ENCODE measurements around the gene RPLP1.

The RPLP1 gene

DNA sequence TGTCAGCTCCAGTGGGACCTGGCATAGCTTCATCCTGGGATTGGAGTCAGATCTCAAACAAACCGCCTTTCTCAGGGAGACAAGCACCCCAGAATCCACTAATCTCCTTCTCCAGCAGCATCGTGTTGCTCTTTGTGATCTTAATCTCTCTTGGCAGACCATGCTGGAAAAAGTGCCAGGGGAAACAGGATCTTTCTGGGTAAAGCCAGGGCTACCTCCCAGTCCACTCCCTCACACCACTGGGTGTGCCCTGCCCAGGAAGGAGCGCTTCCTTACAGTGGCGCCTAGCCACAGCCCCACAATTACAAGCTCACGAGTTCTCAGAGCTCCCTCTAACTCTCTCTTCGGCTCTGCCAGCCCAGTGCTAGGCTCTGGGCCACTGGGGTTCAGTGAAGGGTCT lies 32.2 kb downstream of the RPLP1 start:
- Histone ChIP-seq H3K79me2 (no peaks in the 10 kb centered on the region), H3K4me1 (peaks cover 6% of the 10 kb centered on the region), H3K9me3 (ENCODE audit: control insufficient read depth, low read length) (no peaks in the 10 kb centered on the region), H3K27ac (no peak overlapping the region), H3K27me3 (ENCODE audit: control insufficient read depth, insufficient read depth, low read length) (no peaks in the 10 kb centered on the region), H3K9ac (no peak overlapping the region), H3K4me2 (ENCODE audit: low read length) (no peak overlapping the region), H3K4me3 (ENCODE audit: low read depth, low read length) (no peak overlapping the region), H2AFZ (no peak overlapping the region), H3K36me3 (ENCODE audit: control insufficient read depth, insufficient read depth, low read length) (no peaks in the 10 kb centered on the region)
- TF ChIP-seq, protein P1, sequence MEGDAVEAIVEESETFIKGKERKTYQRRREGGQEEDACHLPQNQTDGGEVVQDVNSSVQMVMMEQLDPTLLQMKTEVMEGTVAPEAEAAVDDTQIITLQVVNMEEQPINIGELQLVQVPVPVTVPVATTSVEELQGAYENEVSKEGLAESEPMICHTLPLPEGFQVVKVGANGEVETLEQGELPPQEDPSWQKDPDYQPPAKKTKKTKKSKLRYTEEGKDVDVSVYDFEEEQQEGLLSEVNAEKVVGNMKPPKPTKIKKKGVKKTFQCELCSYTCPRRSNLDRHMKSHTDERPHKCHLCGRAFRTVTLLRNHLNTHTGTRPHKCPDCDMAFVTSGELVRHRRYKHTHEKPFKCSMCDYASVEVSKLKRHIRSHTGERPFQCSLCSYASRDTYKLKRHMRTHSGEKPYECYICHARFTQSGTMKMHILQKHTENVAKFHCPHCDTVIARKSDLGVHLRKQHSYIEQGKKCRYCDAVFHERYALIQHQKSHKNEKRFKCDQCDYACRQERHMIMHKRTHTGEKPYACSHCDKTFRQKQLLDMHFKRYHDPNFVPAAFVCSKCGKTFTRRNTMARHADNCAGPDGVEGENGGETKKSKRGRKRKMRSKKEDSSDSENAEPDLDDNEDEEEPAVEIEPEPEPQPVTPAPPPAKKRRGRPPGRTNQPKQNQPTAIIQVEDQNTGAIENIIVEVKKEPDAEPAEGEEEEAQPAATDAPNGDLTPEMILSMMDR (IDR thresholded peaks at IDR 0.05): no peak

DNA sequence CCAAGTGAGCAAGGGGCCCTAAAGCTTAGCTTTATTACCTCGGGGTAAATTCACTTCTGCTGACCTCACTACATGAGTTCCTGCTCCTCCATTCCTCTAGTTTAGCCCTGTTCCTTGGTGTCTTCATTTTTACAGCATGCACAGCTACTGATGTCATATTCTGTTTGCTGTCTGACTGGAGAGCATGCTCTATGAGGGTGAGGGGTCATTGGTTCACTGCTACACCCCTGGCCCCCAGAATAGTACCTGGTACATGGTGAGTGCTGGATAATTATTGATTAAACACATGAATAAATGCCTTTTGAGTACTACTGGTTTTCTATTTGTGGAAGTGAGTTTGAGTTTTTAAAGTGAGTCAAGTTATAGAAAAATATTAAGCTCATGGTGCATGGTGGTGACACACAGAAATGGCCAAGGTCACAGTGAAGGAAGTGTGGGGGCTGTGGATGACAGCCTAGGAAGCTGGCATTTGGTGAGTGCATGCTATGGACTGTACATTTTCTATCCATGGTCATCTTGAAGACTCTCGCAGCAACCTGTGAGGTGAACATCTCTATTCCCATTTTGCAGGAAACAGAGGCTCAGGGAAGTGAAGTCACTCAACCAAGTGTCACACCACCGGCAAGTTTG lies 34.0 kb downstream of the RPLP1 start:
- Histone ChIP-seq H3K4me1 (peaks cover 6% of the 10 kb centered on the region), H3K4me3 (ENCODE audit: low read depth, low read length) (no peak overlapping the region), H3K4me2 (ENCODE audit: low read length) (no peak overlapping the region), H3K27me3 (ENCODE audit: control insufficient read depth, insufficient read depth, low read length) (no peaks in the 10 kb centered on the region), H3K27ac (no peak overlapping the region), H3K79me2 (no peaks in the 10 kb centered on the region), H3K9me3 (ENCODE audit: control insufficient read depth, low read length) (no peaks in the 10 kb centered on the region), H3K9ac (no peak overlapping the region), H3K36me3 (ENCODE audit: control insufficient read depth, insufficient read depth, low read length) (no peaks in the 10 kb centered on the region), H2AFZ (no peak overlapping the region)
- TF ChIP-seq, protein P1 (IDR thresholded peaks at IDR 0.05): no peak

DNA sequence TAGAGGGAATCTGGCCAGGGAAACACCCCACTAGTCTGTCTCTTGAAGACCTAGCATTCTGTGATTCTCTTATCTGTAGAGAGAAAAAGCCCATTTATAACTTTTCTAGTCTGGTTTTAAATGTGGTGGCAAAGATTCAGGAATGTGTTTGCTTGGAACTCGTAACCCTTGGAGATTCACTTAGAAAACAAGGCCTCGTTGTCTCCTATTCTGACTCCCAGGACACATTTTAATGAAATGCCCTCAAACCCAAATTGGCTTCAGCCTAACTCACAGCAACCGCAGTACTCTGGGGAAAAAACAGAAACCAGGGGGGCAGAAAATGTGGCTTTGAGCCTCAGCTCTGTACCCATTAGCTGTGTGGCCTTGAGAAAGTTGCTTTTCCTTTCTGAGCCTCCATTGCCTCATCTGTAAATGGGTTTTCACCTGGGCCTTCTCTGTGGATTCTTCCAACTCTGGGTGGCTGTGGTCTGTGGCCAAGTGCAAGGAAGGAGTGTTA lies 36.5 kb downstream of the RPLP1 start:
- Histone ChIP-seq H3K27me3 (ENCODE audit: control insufficient read depth, insufficient read depth, low read length) (no peaks in the 10 kb centered on the region), H3K36me3 (ENCODE audit: control insufficient read depth, insufficient read depth, low read length) (no peaks in the 10 kb centered on the region), H3K79me2 (no peaks in the 10 kb centered on the region), H3K27ac (no peak overlapping the region), H2AFZ (no peak overlapping the region), H3K4me2 (ENCODE audit: low read length) (no peak overlapping the region), H3K9me3 (ENCODE audit: control insufficient read depth, low read length) (no peaks in the 10 kb centered on the region), H3K4me3 (ENCODE audit: low read depth, low read length) (no peak overlapping the region), H3K4me1 (peaks cover 6% of the 10 kb centered on the region), H3K9ac (no peak overlapping the region)
- TF ChIP-seq, protein P1 (IDR thresholded peaks at IDR 0.05): no peak

DNA sequence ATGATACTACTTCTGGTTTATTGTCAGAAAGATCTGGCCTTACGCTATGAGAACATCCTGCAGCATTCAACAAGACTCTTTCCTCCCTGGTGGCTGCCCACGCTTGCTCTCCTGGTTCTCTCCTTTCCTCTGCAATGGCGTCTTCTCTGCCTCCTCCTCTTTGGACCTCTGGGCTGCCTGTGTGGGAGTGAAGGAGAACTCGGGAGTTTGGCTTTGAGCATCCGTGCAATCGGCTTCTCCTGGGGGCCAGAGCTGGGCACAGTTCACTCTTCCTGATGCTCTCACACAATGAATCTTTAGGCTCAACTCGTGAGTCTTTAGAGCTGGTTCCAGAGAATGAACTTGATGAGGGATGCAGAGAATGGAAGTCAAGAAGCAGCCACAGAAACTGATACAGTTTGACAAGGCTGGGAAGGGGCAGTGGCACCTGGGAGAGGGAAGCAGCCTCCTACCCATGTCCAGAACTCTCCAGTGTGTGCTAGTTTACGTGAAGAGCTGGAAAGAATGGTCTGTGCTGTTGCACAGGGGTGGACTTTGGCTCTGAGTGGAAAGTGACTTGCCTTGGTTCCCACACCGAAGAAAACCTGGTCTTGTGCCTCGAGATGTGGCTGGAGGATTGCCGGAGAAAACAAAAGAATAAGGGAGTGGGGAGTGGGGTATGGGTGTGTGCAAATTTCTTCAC lies 37.9 kb downstream of the RPLP1 start:
- TF ChIP-seq, protein P1 (IDR thresholded peaks at IDR 0.05): no peak
- Histone ChIP-seq H3K9ac (no peak overlapping the region), H2AFZ (no peak overlapping the region), H3K36me3 (ENCODE audit: control insufficient read depth, insufficient read depth, low read length) (no peaks in the 10 kb centered on the region), H3K79me2 (no peaks in the 10 kb centered on the region), H3K9me3 (ENCODE audit: control insufficient read depth, low read length) (no peaks in the 10 kb centered on the region), H3K27me3 (ENCODE audit: control insufficient read depth, insufficient read depth, low read length) (no peaks in the 10 kb centered on the region), H3K4me2 (ENCODE audit: low read length) (no peak overlapping the region), H3K27ac (no peak overlapping the region), H3K4me1 (no peaks in the 10 kb centered on the region), H3K4me3 (ENCODE audit: low read depth, low read length) (no peak overlapping the region)
